Measurements from ENCODE around the gene EDNRA.

EDNRA gene

GRCh38 chr4:147543034-147543433 lies 62.1 kb downstream of the EDNRA start:
- no peak for DNase-seq

GRCh38 chr4:147546349-147546748 lies 65.5 kb downstream of the EDNRA start:
- DNase-seq, result no peak

- no peak for DNase-seq
These were observed 66.6 kb downstream of the EDNRA start for GRCh38 chr4:147547314-147548056.

GRCh38 chr4:147548256-147548655 lies 67.4 kb downstream of the EDNRA start:
- no peak for DNase-seq

- DNase-seq, result no peak
These were observed 69.8 kb downstream of the EDNRA start for GRCh38 chr4:147550626-147551246.

- no peak for DNase-seq
These were observed 79.7 kb downstream of the EDNRA start for GRCh38 chr4:147560625-147561024.

- DNase-seq, result no peak
These were observed 85.9 kb downstream of the EDNRA start for GRCh38 chr4:147566762-147567161.

- DNase-seq, result no peak
These were observed 86.4 kb downstream of the EDNRA start for GRCh38 chr4:147567276-147567675.

GRCh38 chr4:147570616-147571015 lies 89.7 kb downstream of the EDNRA start:
- DNase-seq, result no peak

GRCh38 chr4:147571036-147571770 lies 90.3 kb downstream of the EDNRA start:
- no peak for DNase-seq

GRCh38 chr4:147576084-147576483 lies 95.2 kb downstream of the EDNRA start:
- DNase-seq, result no peak

GRCh38 chr4:147578051-147578476 lies 97.2 kb downstream of the EDNRA start:
- DNase-seq, result no peak

GRCh38 chr4:147578593-147578992 lies 97.7 kb downstream of the EDNRA start:
- no peak for DNase-seq

GRCh38 chr4:147580396-147580795 lies 99.5 kb downstream of the EDNRA start:
- DNase-seq, result no peak

GRCh38 chr4:147581606-147582350 lies 100.9 kb downstream of the EDNRA start:
- no peak for DNase-seq

- DNase-seq, result peak in 1 of 2 donors; percentile 13
These were observed 101.6 kb downstream of the EDNRA start for GRCh38 chr4:147582386-147583060.

- DNase-seq, result no peak
These were observed 103.0 kb downstream of the EDNRA start for GRCh38 chr4:147583876-147584275.

- no peak for DNase-seq
These were observed 105.1 kb downstream of the EDNRA start for GRCh38 chr4:147586032-147586431.

GRCh38 chr4:147586637-147587036 lies 105.7 kb downstream of the EDNRA start:
- DNase-seq, result no peak

GRCh38 chr4:147587041-147587440 lies 106.1 kb downstream of the EDNRA start:
- no peak for DNase-seq

GRCh38 chr4:147589586-147589985 lies 108.7 kb downstream of the EDNRA start:
- no peak for DNase-seq

GRCh38 chr4:147590249-147590920 lies 109.5 kb downstream of the EDNRA start:
- DNase-seq, result peak; percentile 13 to 70

All from inflammatory macrophage treated with lipopolysaccharide for 1 hour (primary cell).